Ascending aorta (tissue), 2 donors: Measurements from ENCODE around the gene CP. TPM values are rescaled to one million over a fixed set of nuclear protein-coding genes. Genes with fewer than 3 reads are reported as not detected.

Source experiments
- DNase-seq, 2 donors: peaks; one replicate each; pipeline ENCODE4 v3.0.0-alpha.2; 2019; ENCODE audit warnings: low spot score in 2 of 2
- H3K27ac ChIP-seq, 2 donors: fragments of 200-600 bp; sonication (generic); one replicate each; pipeline ENCODE4 v1.5.1; 2016 to 2017; ENCODE audit warnings: mild to moderate bottlenecking in 1 of 2
- H3K27me3 ChIP-seq: fragments of 200-600 bp; sonication (generic); one replicate; pipeline ENCODE4 v1.5.1; 2017
- H3K36me3 ChIP-seq, 2 donors: fragments of 200-600 bp; sonication (generic); one replicate each; pipeline ENCODE4 v1.5.1; 2016
- H3K4me1 ChIP-seq, 2 donors: fragments of 200-600 bp; sonication (generic); one replicate each; pipeline ENCODE4 v1.5.1; 2016 to 2017; ENCODE audit warnings: mild to moderate bottlenecking in 1 of 2
- H3K4me3 ChIP-seq, 2 donors: fragments of 200-600 bp; sonication (generic); one replicate each; pipeline ENCODE4 v1.5.1; 2016 to 2017; ENCODE audit warnings: mild to moderate bottlenecking in 1 of 2
- H3K9me3 ChIP-seq, 2 donors: fragments of 200-600 bp; sonication (generic); one replicate each; pipeline ENCODE4 v1.5.1; 2016
- CTCF ChIP-seq, 3 experiments: fragments of 200-600 bp in 2 of 3; fragments of 450-650 bp in 1 of 3; sonication (generic) in 2 of 3; IDR thresholded peaks; one replicate each; pipeline ENCODE4 v1.5.1; 2016 to 2019; ENCODE audit warnings: antibody characterized with exemption in 3 of 3, mild to moderate bottlenecking in 1 of 3, moderate library complexity in 1 of 3
- intact Hi-C: fragments of 100-400 bp; cut with DNase I; formaldehyde crosslinking; loops from one replicate; pipeline ENCODE4 v1.15.1; 2023
- total RNA-seq: library from RNA; depleted of rRNA; stranded (reverse); fragments of >200 nt; gene quantifications from one replicate; pipeline ENCODE4 v1.1.0, GENCODE V29; 2016

Gene CP
- total RNA-seq, 1 donor from 2014 or later: 58.3 TPM

DNA sequence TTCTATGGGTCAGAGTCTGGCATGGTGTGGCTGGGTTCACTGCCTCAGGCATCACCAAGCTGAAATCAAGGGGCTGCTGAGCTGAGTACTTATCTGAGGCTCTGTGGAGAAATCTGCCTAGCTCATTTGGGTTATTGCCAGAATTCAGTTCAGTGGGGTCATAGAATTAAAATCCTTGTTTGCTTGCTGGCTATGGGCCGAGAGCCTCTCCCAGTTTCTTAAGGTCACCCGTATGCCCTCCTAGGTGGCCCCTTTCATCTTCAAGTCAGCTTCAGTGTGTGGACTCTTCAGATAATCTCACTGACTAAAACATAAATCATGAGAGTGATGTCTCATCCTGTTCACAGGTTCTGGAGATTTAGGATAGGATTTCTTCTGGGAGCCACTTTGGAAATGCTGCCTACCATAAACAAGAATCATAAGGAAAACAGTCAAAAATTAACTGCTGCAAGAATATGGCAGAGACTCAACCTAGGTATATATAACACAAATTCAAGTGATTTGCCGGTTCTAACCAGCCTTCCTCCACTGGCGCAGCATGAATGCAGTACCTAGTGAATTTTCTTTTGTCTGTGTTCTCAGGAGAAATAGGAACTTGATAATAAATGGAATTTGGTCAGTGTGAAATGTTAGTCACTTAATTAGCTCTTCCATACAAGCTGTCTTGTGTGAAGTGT is 5.3 kb downstream of the CP start:
- Histone ChIP-seq H3K27ac (no peak overlapping the region), H3K27me3 (no peaks in the 10 kb centered on the region), H3K4me3 (no peak overlapping the region), H3K4me1 (no peaks in the 10 kb centered on the region), H3K9me3 (no peaks in the 10 kb centered on the region), H3K36me3 (no peaks in the 10 kb centered on the region)
- intact Hi-C loops: no loop called here
- DNase-seq: no peak
- no peak for TF ChIP-seq CTCF (IDR thresholded peaks at IDR 0.05)

DNA sequence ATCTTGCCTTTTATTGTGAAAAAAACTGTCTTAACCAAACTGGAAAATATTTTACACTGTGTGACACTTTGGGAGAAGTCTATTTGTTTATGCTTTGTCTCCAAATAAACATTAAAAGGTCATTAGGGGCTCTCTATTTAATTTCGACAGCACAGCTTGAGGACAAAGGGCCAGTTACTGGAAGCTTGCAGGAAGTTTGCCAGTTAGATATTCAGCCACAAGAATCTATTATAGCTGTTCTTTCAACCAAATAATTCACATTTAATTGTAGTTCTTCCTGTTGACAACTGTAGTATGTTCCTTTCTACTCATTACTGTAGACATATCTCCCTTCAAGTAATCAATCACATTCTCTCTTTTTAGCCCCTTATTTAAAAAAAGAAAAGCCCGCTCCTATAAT is 6.1 kb downstream of the CP start:
- Histone ChIP-seq H3K4me1 (no peaks in the 10 kb centered on the region), H3K27ac (no peak overlapping the region), H3K4me3 (no peak overlapping the region), H3K27me3 (no peaks in the 10 kb centered on the region), H3K36me3 (no peaks in the 10 kb centered on the region), H3K9me3 (no peaks in the 10 kb centered on the region)
- no peak for TF ChIP-seq CTCF (IDR thresholded peaks at IDR 0.05)
- intact Hi-C loops: no loop called here
- no peak for DNase-seq

GRCh38 chr3:149214702-149215101 is 6.9 kb downstream of the CP start:
- H3K27ac ChIP-seq: no peak overlapping the region
- no peak for DNase-seq
- H3K36me3 ChIP-seq: no peaks in the 10 kb centered on the region
- intact Hi-C loops: no loop called here
- no peaks in the 10 kb centered on the region for H3K9me3 ChIP-seq
- no peaks in the 10 kb centered on the region for H3K4me1 ChIP-seq
- H3K4me3 ChIP-seq: no peak overlapping the region
- no peaks in the 10 kb centered on the region for H3K27me3 ChIP-seq
- TF ChIP-seq CTCF (IDR thresholded peaks at IDR 0.05): no peak

DNA sequence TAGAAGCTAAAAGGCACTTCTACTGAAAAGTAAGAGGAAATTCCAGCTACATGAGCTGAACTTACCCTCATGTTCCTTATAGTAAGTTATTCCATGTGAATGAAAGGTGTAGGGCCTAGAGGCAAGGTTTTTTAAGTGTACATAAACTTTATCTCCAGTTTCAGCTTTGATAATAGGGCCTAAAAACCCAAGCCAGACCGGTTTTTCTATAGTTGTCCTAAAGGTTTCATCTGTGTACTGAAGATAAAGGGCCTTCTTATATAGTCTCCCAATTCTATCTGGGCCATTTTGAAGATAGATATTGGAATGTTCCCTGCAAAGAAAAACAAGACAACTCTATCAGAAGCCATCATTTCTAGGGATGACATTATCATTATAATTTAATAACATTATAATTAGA is 9.2 kb downstream of the CP start:
- Histone ChIP-seq H3K4me3 (no peak overlapping the region), H3K27ac (no peak overlapping the region), H3K4me1 (no peaks in the 10 kb centered on the region), H3K9me3 (no peaks in the 10 kb centered on the region), H3K27me3 (no peaks in the 10 kb centered on the region), H3K36me3 (no peaks in the 10 kb centered on the region)
- TF ChIP-seq CTCF (IDR thresholded peaks at IDR 0.05): no peak
- DNase-seq: no peak
- intact Hi-C loops: no loop called here

DNA sequence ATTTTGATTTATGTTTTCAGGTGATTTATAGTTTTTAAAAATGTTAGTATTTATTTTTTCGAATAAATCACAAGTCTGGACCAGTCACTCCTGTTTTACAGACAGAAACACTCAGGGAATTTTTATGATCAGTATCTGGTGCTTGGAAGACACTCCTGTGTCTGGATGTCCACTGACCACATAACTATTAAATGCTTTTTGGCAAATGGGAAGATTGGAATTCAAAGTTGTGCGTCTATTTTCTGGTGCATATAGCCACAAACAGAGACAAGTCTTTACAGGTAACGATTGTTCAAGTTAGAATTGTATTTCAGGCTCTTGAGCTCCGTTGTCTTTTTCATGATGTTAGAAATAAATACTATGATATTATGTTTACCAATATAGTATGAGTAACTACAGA is 12.2 kb downstream of the CP start:
- no peaks in the 10 kb centered on the region for H3K9me3 ChIP-seq
- no peak overlapping the region for H3K4me3 ChIP-seq
- no peaks in the 10 kb centered on the region for H3K4me1 ChIP-seq
- H3K36me3 ChIP-seq: no peaks in the 10 kb centered on the region
- TF ChIP-seq CTCF (IDR thresholded peaks at IDR 0.05): no peak
- DNase-seq: no peak
- H3K27ac ChIP-seq: no peak overlapping the region
- intact Hi-C loops: no loop called here
- H3K27me3 ChIP-seq: no peaks in the 10 kb centered on the region

- intact Hi-C loops: no loop called here
- H3K4me3 ChIP-seq: no peak overlapping the region
- no peak for TF ChIP-seq CTCF (IDR thresholded peaks at IDR 0.05)
- H3K4me1 ChIP-seq: no peaks in the 10 kb centered on the region
- no peak for DNase-seq
- no peak overlapping the region for H3K27ac ChIP-seq
- no peaks in the 10 kb centered on the region for H3K36me3 ChIP-seq
- no peaks in the 10 kb centered on the region for H3K9me3 ChIP-seq
- no peaks in the 10 kb centered on the region for H3K27me3 ChIP-seq
These were observed 14.2 kb downstream of the CP start for GRCh38 chr3:149207475-149207874.
